A673 (cell line): ENCODE measurements around the gene RBM14. TPM values are rescaled to one million over a fixed set of nuclear protein-coding genes. Genes with fewer than 3 reads are reported as not detected.

Experiments
- BruUV-seq: library from RNA; stranded (reverse); fragments of 400-500 nt; replicated peaks from 2 replicates; lab custom pipeline; 2021; lab: Mats Ljungman, UMichigan
- CTCF ChIA-PET: fragments of 300-600 bp; sonication (Branson Sonifier 250); formaldehyde crosslinking; loops from one replicate; lab custom pipeline; 2022; ENCODE audit warnings: antibody characterized with exemption; lab: Charles Lee
- POLR2A ChIA-PET: fragments of 300-600 bp; sonication (Branson Sonifier 250); formaldehyde crosslinking; loops from one replicate; lab custom pipeline; 2022; ENCODE audit warnings: antibody characterized with exemption; ENCODE audit not compliant: low non-redundant PET; lab: Charles Lee
- DNase-seq: peaks from one replicate; pipeline ENCODE4 v3.0.0-alpha.2; 2015; ENCODE audit warnings: low spot score
- H3K27ac ChIP-seq: fragments of 200-600 bp; sonication (generic); 2 replicates; pipeline ENCODE4 v1.5.1; 2016; ENCODE audit warnings: mixed run types, low read depth, mild to moderate bottlenecking, mixed read lengths, antibody characterized with exemption, low read length; ENCODE audit not compliant: poor library complexity, severe bottlenecking
- H3K27me3 ChIP-seq: fragments of 200-600 bp; sonication (generic); replicated peaks from 2 replicates; pipeline ENCODE4 v1.6.1; 2017; ENCODE audit warnings: mixed run types, low read depth, mild to moderate bottlenecking, mixed read lengths, antibody characterized with exemption, low read length; ENCODE audit not compliant: insufficient read depth, poor library complexity
- H3K36me3 ChIP-seq: fragments of 200-600 bp; sonication (generic); 2 replicates; pipeline ENCODE4 v1.6.1; 2016; ENCODE audit warnings: mixed run types, mild to moderate bottlenecking, mixed read lengths, antibody characterized with exemption, low read length; ENCODE audit not compliant: insufficient read depth, poor library complexity, severe bottlenecking
- H3K4me1 ChIP-seq: fragments of 200-600 bp; sonication (generic); 2 replicates; pipeline ENCODE4 v1.6.1; 2017; ENCODE audit warnings: mixed run types, mild to moderate bottlenecking, mixed read lengths, antibody characterized with exemption, low read length; ENCODE audit not compliant: insufficient read depth, poor library complexity, severe bottlenecking
- H3K4me3 ChIP-seq: fragments of 200-600 bp; sonication (generic); 2 replicates; pipeline ENCODE4 v1.5.1; 2016; ENCODE audit warnings: low read depth, mixed run types, mild to moderate bottlenecking, mixed read lengths, low read length; ENCODE audit not compliant: poor library complexity, severe bottlenecking
- H3K9me3 ChIP-seq: fragments of 200-600 bp; sonication (generic); 2 replicates; pipeline ENCODE4 v1.6.1; 2016; ENCODE audit warnings: mixed run types, low read depth, mild to moderate bottlenecking, mixed read lengths, antibody characterized with exemption, low read length; ENCODE audit not compliant: poor library complexity, severe bottlenecking
- CTCF ChIP-seq: fragments of 300-800, 200-600 bp; sonication (generic); conservative IDR thresholded peaks from 2 replicates; pipeline ENCODE4 v1.5.1; 2017; ENCODE audit warnings: low read depth, mild to moderate bottlenecking, antibody characterized with exemption, low read length, moderate library complexity, mixed read lengths
- EZH2 ChIP-seq: fragments of 200-600 bp; sonication (generic); IDR thresholded peaks from 2 replicates; pipeline ENCODE4 v1.6.1; 2017; ENCODE audit warnings: borderline replicate concordance, low read depth, mild to moderate bottlenecking, mixed read lengths, antibody characterized with exemption, low read length; ENCODE audit not compliant: poor library complexity, severe bottlenecking
- intact Hi-C: fragments of 100-400 bp; cut with micrococcal nuclease; formaldehyde crosslinking; loops from one replicate; pipeline ENCODE4 v1.10.0; 2022; ENCODE audit not compliant: unreplicated experiment
- total RNA-seq: library from RNA; stranded (reverse); gene quantifications from 2 replicates; pipeline ENCODE4 v1.2.3, GENCODE V29; 2021

Gene RBM14
- total RNA-seq, 1 experiment from 2014 or later: 162 TPM

DNA sequence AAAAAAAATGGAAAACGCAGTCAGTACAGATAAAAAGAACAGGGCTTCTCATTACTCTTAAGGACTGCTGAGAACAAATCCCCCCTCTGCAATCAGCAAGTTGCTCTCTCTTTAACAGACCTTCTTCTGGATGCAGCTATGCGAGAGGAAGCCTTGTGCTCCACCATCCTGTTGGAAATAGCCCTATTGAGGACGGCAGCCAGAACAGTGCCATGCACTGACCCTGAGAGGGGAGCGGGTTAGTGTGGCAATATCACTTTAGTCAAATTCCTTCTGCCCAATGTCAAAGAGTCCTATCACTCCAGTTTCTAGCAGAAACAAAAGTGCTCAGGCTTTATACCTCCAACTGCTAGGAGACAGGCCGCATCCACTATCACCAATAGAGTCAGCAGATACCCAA is 54.4 kb downstream of the RBM14 start:
- DNase-seq: no peak
- Histone ChIP-seq H3K9me3 (no peaks in the 10 kb centered on the region), H3K27ac (no peak overlapping the region), H3K36me3 (peaks cover 60% of the 10 kb centered on the region), H3K4me3 (no peak overlapping the region), H3K27me3 (no peaks in the 10 kb centered on the region), H3K4me1 (peaks cover 4% of the 10 kb centered on the region)
- intact Hi-C loops: no loop called here
- BruUV-seq: no TSS peak
- no peak for TF ChIP-seq CTCF
- no peak for TF ChIP-seq EZH2
- POLR2A ChIA-PET: no interaction called here
- CTCF ChIA-PET: no interaction called here

- intact Hi-C loops: no loop called here
- no peak overlapping the region for H3K27ac ChIP-seq
- CTCF ChIA-PET: no interaction called here
- POLR2A ChIA-PET: interaction anchor here (0.5 to 0.7 kb wide), 2 partner anchors 38 to 177 kb away, joined by 3 to 5 read pairs; no protein-coding TSS in a partner anchor
- H3K9me3 ChIP-seq: no peaks in the 10 kb centered on the region
- H3K4me3 ChIP-seq: no peak overlapping the region
- H3K36me3 ChIP-seq: peaks cover 28% of the 10 kb centered on the region
- TF ChIP-seq EZH2: no peak
- no peak for TF ChIP-seq CTCF
- no peaks in the 10 kb centered on the region for H3K27me3 ChIP-seq
- H3K4me1 ChIP-seq: peaks cover 11% of the 10 kb centered on the region
- no TSS peak for BruUV-seq
- DNase-seq: no peak
Observed at GRCh38 chr11:66674964-66675602, 58.7 kb downstream of the RBM14 start.

- Histone ChIP-seq H3K9me3 (no peaks in the 10 kb centered on the region), H3K4me3 (peak overlapping the region; percentile 61), H3K36me3 (peaks cover 15% of the 10 kb centered on the region), H3K27ac (peak overlapping the region; percentile 12), H3K4me1 (peaks cover 11% of the 10 kb centered on the region), H3K27me3 (no peaks in the 10 kb centered on the region)
- TSS peak; percentile 40 for BruUV-seq
- TF ChIP-seq EZH2 (no peak), CTCF (no peak)
- intact Hi-C loops: no loop called here
- no peak for DNase-seq
- ChIA-PET POLR2A (interaction anchor here (0.6 kb wide), 1 partner anchor 817 kb away, joined by 3 read pairs; no protein-coding TSS in a partner anchor), CTCF (no interaction called here)
Observed at GRCh38 chr11:66676282-66676919, 60.0 kb downstream of the RBM14 start.

Other genes with a start within 250 kb of the RBM14 start
- 60.4 and 62.4 TPM in 2 replicates for gene SLC29A2, start 244.9 kb upstream of the RBM14 start, total RNA-seq
- not detected in 2 replicates for gene NPAS4, start 195.6 kb upstream of the RBM14 start, total RNA-seq
- 96.5 and 97.9 TPM in 2 replicates for gene MRPL11, start 177.8 kb upstream of the RBM14 start, total RNA-seq
- 15.4 and 18.5 TPM in 2 replicates for gene PELI3, start 149.7 kb upstream of the RBM14 start, total RNA-seq
- 83.3 and 93.3 TPM in 2 replicates for gene DPP3, start 136.2 kb upstream of the RBM14 start, total RNA-seq
- gene BBS1, start 106.0 kb upstream of the RBM14 start, total RNA-seq: 40.5 and 48.4 TPM in 2 replicates
- gene ZDHHC24, start 70.6 kb upstream of the RBM14 start, total RNA-seq: 9.7 and 12.2 TPM in 2 replicates
- not detected in 2 replicates for gene ACTN3, start 69.7 kb upstream of the RBM14 start, total RNA-seq
- 3.7 and 6.9 TPM in 2 replicates for gene CTSF, start 48.0 kb upstream of the RBM14 start, total RNA-seq
- 0.90 and 1.1 TPM in 2 replicates for gene CCDC87, start 23.6 kb upstream of the RBM14 start, total RNA-seq
- 43.8 and 56.8 TPM in 2 replicates for gene CCS, start 23.4 kb upstream of the RBM14 start, total RNA-seq
- 238 and 245 TPM in 2 replicates for gene RBM4, start 22.1 kb downstream of the RBM14 start, total RNA-seq
- gene RBM4B, start 61.3 kb downstream of the RBM14 start, total RNA-seq: 35.0 and 40.5 TPM in 2 replicates
- gene SPTBN2, start 112.6 kb downstream of the RBM14 start, total RNA-seq: 21.1 and 34.4 TPM in 2 replicates
- 33.1 and 35.0 TPM in 2 replicates for gene RCE1, start 226.8 kb downstream of the RBM14 start, total RNA-seq
- gene LRFN4, start 240.4 kb downstream of the RBM14 start, total RNA-seq: 52.9 and 57.2 TPM in 2 replicates